Mammary epithelial cell (primary cell): Measurements from ENCODE around the gene KLHL8.
A peak's percentile ranks its signal among the peaks of the same experiment; 100 is the strongest.

ENCODE experiments used
- EZH2 ChIP-seq: IDR thresholded peaks from 2 replicates; pipeline ENCODE4 v1.6.1; 2012; ENCODE audit warnings: low read length, inconsistent platforms, borderline replicate concordance
- TF ChIP-seq, protein P1 (sequence below), 2 donors: IDR thresholded peaks in 1 of 2; conservative IDR thresholded peaks in 1 of 2; 2 replicates each; pipeline ENCODE4 v1.5.1; 2011 to 2012; ENCODE audit warnings: inconsistent platforms in 2 of 2, low read length in 2 of 2, mild to moderate bottlenecking in 2 of 2, control low read depth in 1 of 2, low read depth in 1 of 2; ENCODE audit not compliant: insufficient read depth in 1 of 2; ENCODE audit errors: extremely low read depth in 1 of 2

DNA sequence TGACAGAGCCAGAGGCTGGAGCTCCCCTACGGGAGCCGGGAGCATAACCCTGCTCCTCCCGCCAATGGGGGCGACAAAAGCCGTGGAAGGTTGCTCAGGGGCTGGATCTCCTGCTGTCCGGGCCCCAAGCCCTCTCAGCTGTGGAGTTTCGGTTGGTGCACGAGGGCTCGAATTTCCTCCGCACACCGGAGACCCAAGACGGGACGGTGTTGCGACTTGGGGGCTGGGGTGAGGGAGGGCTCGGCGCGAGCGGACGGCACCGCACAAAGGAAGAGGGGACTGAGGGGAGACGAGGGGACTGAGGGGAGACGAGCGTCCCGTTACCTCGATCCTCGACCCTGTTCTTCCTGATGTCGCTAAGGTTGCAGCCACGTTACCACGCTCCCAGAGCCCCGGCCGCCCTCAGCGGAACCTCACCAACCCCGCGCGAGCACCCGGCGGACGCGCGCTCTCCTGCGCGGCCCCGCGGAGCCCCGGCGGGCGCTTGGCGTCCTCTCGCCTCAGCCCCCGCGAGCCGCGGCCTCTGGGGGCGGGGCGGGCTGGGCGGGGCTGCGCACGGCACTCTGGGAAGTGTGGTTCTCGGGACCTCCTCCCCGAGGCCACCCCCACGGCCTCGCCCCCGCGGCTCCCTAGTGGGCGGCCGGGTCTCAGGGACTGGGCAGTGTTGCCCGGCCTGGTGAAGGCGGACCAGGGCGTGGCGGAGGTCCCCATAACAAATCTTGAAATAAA, at the start of gene KLHL8:
- TF ChIP-seq, protein P1, sequence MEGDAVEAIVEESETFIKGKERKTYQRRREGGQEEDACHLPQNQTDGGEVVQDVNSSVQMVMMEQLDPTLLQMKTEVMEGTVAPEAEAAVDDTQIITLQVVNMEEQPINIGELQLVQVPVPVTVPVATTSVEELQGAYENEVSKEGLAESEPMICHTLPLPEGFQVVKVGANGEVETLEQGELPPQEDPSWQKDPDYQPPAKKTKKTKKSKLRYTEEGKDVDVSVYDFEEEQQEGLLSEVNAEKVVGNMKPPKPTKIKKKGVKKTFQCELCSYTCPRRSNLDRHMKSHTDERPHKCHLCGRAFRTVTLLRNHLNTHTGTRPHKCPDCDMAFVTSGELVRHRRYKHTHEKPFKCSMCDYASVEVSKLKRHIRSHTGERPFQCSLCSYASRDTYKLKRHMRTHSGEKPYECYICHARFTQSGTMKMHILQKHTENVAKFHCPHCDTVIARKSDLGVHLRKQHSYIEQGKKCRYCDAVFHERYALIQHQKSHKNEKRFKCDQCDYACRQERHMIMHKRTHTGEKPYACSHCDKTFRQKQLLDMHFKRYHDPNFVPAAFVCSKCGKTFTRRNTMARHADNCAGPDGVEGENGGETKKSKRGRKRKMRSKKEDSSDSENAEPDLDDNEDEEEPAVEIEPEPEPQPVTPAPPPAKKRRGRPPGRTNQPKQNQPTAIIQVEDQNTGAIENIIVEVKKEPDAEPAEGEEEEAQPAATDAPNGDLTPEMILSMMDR (conservative IDR thresholded peaks at IDR 0.05 in 1 of 2, IDR thresholded peaks at IDR 0.05 in 1 of 2; ENCODE audit: extremely low read depth in 1 of 2, insufficient read depth in 1 of 2, low read depth in 1 of 2, low read length in 2 of 2), result peak in 1 of 2 donors; percentile 11
- TF ChIP-seq EZH2, result no peak
